Activated naive CD4-positive, alpha-beta T cell treated with anti-CD3 and anti-CD28 coated beads, Interleukin-2, amount 10 ng/mL, durations not matched to agents 7 days and 5 days (primary cell): ENCODE data around the gene TBL1XR1.

ENCODE experiments used
- CTCF ChIA-PET: fragments of 350-600 bp; sonication (Branson Sonifier 250); formaldehyde crosslinking; loops from one replicate; lab custom pipeline; 2021; ENCODE audit warnings: antibody characterized with exemption; lab: Charles Lee
- DNase-seq: peaks from one replicate; pipeline ENCODE4 v3.0.0-alpha.2; 2020
- H3K27ac Mint-ChIP-seq: one replicate; pipeline ENCODE4 v1.8.0; 2021; ENCODE audit warnings: mild to moderate bottlenecking, moderate library complexity, mixed read lengths
- H3K27me3 Mint-ChIP-seq: one replicate; pipeline ENCODE4 v1.8.0; 2021; ENCODE audit warnings: mild to moderate bottlenecking, mixed read lengths
- H3K36me3 Mint-ChIP-seq: one replicate; pipeline ENCODE4 v1.8.0; 2021; ENCODE audit warnings: mixed read lengths
- H3K4me1 Mint-ChIP-seq: one replicate; pipeline ENCODE4 v1.8.0; 2021; ENCODE audit warnings: mixed read lengths
- H3K4me3 Mint-ChIP-seq: one replicate; pipeline ENCODE4 v1.8.0; 2021; ENCODE audit warnings: mild to moderate bottlenecking, moderate library complexity, mixed read lengths
- H3K9me3 Mint-ChIP-seq: one replicate; pipeline ENCODE4 v1.8.0; 2021; ENCODE audit warnings: mixed read lengths

Gene TBL1XR1

GRCh38 chr3:177110386-177110785 lies 86.9 kb downstream of the TBL1XR1 start:
- H3K4me1 Mint-ChIP-seq, result peaks cover 49% of the 10 kb centered on the region
- no peak overlapping the region for H3K27ac Mint-ChIP-seq
- no peaks in the 10 kb centered on the region for H3K27me3 Mint-ChIP-seq
- no peaks in the 10 kb centered on the region for H3K9me3 Mint-ChIP-seq
- DNase-seq, result no peak
- peaks cover 15% of the 10 kb centered on the region for H3K36me3 Mint-ChIP-seq
- H3K4me3 Mint-ChIP-seq, result no peak overlapping the region
- CTCF ChIA-PET, result interaction anchor here (1.1 kb wide), 1 partner anchor 14 kb away, joined by 4 read pairs; no protein-coding TSS in a partner anchor

GRCh38 chr3:177109688-177110330 lies 87.5 kb downstream of the TBL1XR1 start:
- no peak for DNase-seq
- Mint-ChIP-seq H3K4me3 (no peak overlapping the region), H3K27me3 (no peaks in the 10 kb centered on the region), H3K9me3 (no peaks in the 10 kb centered on the region), H3K27ac (peak overlapping the region; percentile 50), H3K4me1 (peaks cover 49% of the 10 kb centered on the region), H3K36me3 (peaks cover 14% of the 10 kb centered on the region)
- CTCF ChIA-PET, result interaction anchor here (1.1 kb wide), 1 partner anchor 14 kb away, joined by 4 read pairs; no protein-coding TSS in a partner anchor

- Mint-ChIP-seq H3K36me3 (peaks cover 14% of the 10 kb centered on the region), H3K4me1 (peaks cover 47% of the 10 kb centered on the region), H3K4me3 (no peak overlapping the region), H3K9me3 (no peaks in the 10 kb centered on the region), H3K27ac (no peak overlapping the region), H3K27me3 (no peaks in the 10 kb centered on the region)
- CTCF ChIA-PET, result no interaction called here
- no peak for DNase-seq
Observed at GRCh38 chr3:177108648-177109047, 88.6 kb downstream of the TBL1XR1 start.

- no peak for DNase-seq
- Mint-ChIP-seq H3K9me3 (no peaks in the 10 kb centered on the region), H3K27me3 (no peaks in the 10 kb centered on the region), H3K4me1 (peaks cover 40% of the 10 kb centered on the region), H3K27ac (no peak overlapping the region), H3K4me3 (no peak overlapping the region), H3K36me3 (peaks cover 11% of the 10 kb centered on the region)
- CTCF ChIA-PET, result interaction anchor here (0.7 kb wide), 1 partner anchor 482 kb away, joined by 4 read pairs; no protein-coding TSS in a partner anchor
Observed at GRCh38 chr3:177107461-177108239, 89.6 kb downstream of the TBL1XR1 start.

GRCh38 chr3:177106594-177106993 lies 90.7 kb downstream of the TBL1XR1 start:
- Mint-ChIP-seq H3K4me1 (peaks cover 36% of the 10 kb centered on the region), H3K36me3 (peaks cover 10% of the 10 kb centered on the region), H3K27ac (no peak overlapping the region), H3K9me3 (no peaks in the 10 kb centered on the region), H3K27me3 (no peaks in the 10 kb centered on the region), H3K4me3 (no peak overlapping the region)
- CTCF ChIA-PET, result no interaction called here
- DNase-seq, result no peak

- DNase-seq, result no peak
- Mint-ChIP-seq H3K36me3 (peaks cover 10% of the 10 kb centered on the region), H3K4me3 (no peak overlapping the region), H3K9me3 (no peaks in the 10 kb centered on the region), H3K27me3 (no peaks in the 10 kb centered on the region), H3K27ac (no peak overlapping the region), H3K4me1 (peaks cover 32% of the 10 kb centered on the region)
- CTCF ChIA-PET, result no interaction called here
Observed at GRCh38 chr3:177106184-177106583, 91.1 kb downstream of the TBL1XR1 start.

GRCh38 chr3:177105623-177106022 lies 91.7 kb downstream of the TBL1XR1 start:
- H3K27ac Mint-ChIP-seq, result no peak overlapping the region
- no peak overlapping the region for H3K4me3 Mint-ChIP-seq
- H3K4me1 Mint-ChIP-seq, result peaks cover 26% of the 10 kb centered on the region
- no peak for DNase-seq
- H3K9me3 Mint-ChIP-seq, result no peaks in the 10 kb centered on the region
- H3K27me3 Mint-ChIP-seq, result no peaks in the 10 kb centered on the region
- CTCF ChIA-PET, result no interaction called here
- H3K36me3 Mint-ChIP-seq, result peaks cover 7% of the 10 kb centered on the region

- no peak for DNase-seq
- no peaks in the 10 kb centered on the region for H3K9me3 Mint-ChIP-seq
- no peaks in the 10 kb centered on the region for H3K27me3 Mint-ChIP-seq
- H3K36me3 Mint-ChIP-seq, result peaks cover 6% of the 10 kb centered on the region
- CTCF ChIA-PET, result no interaction called here
- H3K27ac Mint-ChIP-seq, result no peak overlapping the region
- H3K4me1 Mint-ChIP-seq, result peaks cover 15% of the 10 kb centered on the region
- no peak overlapping the region for H3K4me3 Mint-ChIP-seq
Observed at GRCh38 chr3:177104299-177104992, 92.8 kb downstream of the TBL1XR1 start.

GRCh38 chr3:177102553-177102952 lies 94.7 kb downstream of the TBL1XR1 start:
- CTCF ChIA-PET, result no interaction called here
- H3K9me3 Mint-ChIP-seq, result no peaks in the 10 kb centered on the region
- no peaks in the 10 kb centered on the region for H3K27me3 Mint-ChIP-seq
- H3K36me3 Mint-ChIP-seq, result peaks cover 12% of the 10 kb centered on the region
- no peak overlapping the region for H3K4me3 Mint-ChIP-seq
- peaks cover 11% of the 10 kb centered on the region for H3K4me1 Mint-ChIP-seq
- H3K27ac Mint-ChIP-seq, result no peak overlapping the region
- no peak for DNase-seq

GRCh38 chr3:177098551-177098950 lies 98.7 kb downstream of the TBL1XR1 start:
- Mint-ChIP-seq H3K4me1 (peaks cover 11% of the 10 kb centered on the region), H3K9me3 (peaks cover 16% of the 10 kb centered on the region), H3K4me3 (no peak overlapping the region), H3K36me3 (peaks cover 35% of the 10 kb centered on the region), H3K27ac (no peak overlapping the region), H3K27me3 (no peaks in the 10 kb centered on the region)
- DNase-seq, result no peak
- CTCF ChIA-PET, result no interaction called here

- H3K9me3 Mint-ChIP-seq, result peaks cover 32% of the 10 kb centered on the region
- H3K27ac Mint-ChIP-seq, result no peak overlapping the region
- no peak for DNase-seq
- H3K36me3 Mint-ChIP-seq, result peaks cover 52% of the 10 kb centered on the region
- H3K27me3 Mint-ChIP-seq, result no peaks in the 10 kb centered on the region
- no peak overlapping the region for H3K4me3 Mint-ChIP-seq
- CTCF ChIA-PET, result no interaction called here
- H3K4me1 Mint-ChIP-seq, result peaks cover 16% of the 10 kb centered on the region
Observed at GRCh38 chr3:177096615-177097014, 100.7 kb downstream of the TBL1XR1 start.

- no peak for DNase-seq
- H3K27me3 Mint-ChIP-seq, result no peaks in the 10 kb centered on the region
- CTCF ChIA-PET, result no interaction called here
- H3K27ac Mint-ChIP-seq, result no peak overlapping the region
- H3K9me3 Mint-ChIP-seq, result peaks cover 36% of the 10 kb centered on the region
- peaks cover 67% of the 10 kb centered on the region for H3K36me3 Mint-ChIP-seq
- no peak overlapping the region for H3K4me3 Mint-ChIP-seq
- peaks cover 19% of the 10 kb centered on the region for H3K4me1 Mint-ChIP-seq
Observed at GRCh38 chr3:177093966-177094365, 103.3 kb downstream of the TBL1XR1 start.

GRCh38 chr3:177089901-177090300 lies 107.4 kb downstream of the TBL1XR1 start:
- Mint-ChIP-seq H3K4me3 (no peak overlapping the region), H3K27me3 (no peaks in the 10 kb centered on the region), H3K4me1 (peaks cover 16% of the 10 kb centered on the region), H3K9me3 (peaks cover 30% of the 10 kb centered on the region), H3K27ac (no peak overlapping the region), H3K36me3 (peaks cover 67% of the 10 kb centered on the region)
- DNase-seq, result no peak
- CTCF ChIA-PET, result no interaction called here

GRCh38 chr3:177089110-177089509 lies 108.2 kb downstream of the TBL1XR1 start:
- Mint-ChIP-seq H3K4me1 (peaks cover 18% of the 10 kb centered on the region), H3K9me3 (peaks cover 27% of the 10 kb centered on the region), H3K27me3 (no peaks in the 10 kb centered on the region), H3K4me3 (no peak overlapping the region), H3K36me3 (peaks cover 67% of the 10 kb centered on the region), H3K27ac (no peak overlapping the region)
- no peak for DNase-seq
- CTCF ChIA-PET, result no interaction called here
